NK-92 (cell line): ENCODE measurements around the gene PCDHB10.

Experiments
- DNase-seq: peaks from one replicate; lab custom pipeline; 2025; ENCODE audit not compliant: unreplicated experiment; lab: John Stamatoyannopoulos, UW

PCDHB10 gene

DNA sequence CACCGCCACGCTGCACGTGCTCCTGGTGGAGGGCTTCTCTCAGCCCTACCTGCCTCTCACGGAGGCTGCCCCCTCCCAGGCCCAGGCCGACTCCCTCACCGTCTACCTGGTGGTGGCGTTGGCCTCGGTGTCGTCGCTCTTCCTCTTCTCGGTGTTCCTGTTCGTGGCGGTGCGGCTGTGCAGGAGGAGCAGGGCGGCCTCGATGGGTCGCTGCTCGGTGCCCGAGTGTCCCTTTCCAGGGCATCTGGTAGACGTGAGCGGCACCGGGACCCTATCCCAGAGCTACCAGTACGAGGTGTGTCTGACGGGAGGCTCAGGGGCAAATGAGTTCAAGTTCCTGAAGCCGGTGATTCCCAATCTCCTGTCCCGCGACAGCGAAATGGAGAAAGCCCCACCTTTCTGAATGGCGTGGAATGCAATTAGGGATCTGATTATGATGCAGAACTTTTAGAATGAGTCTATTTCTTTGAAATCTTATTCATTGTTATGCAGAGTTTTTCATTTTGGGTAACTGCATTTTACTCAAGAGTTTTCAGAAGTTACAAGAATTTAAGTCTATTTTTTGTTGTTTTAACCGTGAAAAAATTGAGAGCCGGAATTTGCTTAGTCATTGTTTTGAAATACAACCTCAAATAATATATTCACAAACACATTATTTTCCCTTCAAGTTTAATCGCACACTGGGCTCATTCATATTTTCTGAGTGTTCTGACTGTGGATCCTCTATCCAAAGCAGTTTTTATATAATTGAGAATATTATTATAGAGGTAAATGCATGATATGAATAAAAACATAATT, 44.6 kb downstream of the PCDHB10 start:
- DNase-seq, result no peak

DNA sequence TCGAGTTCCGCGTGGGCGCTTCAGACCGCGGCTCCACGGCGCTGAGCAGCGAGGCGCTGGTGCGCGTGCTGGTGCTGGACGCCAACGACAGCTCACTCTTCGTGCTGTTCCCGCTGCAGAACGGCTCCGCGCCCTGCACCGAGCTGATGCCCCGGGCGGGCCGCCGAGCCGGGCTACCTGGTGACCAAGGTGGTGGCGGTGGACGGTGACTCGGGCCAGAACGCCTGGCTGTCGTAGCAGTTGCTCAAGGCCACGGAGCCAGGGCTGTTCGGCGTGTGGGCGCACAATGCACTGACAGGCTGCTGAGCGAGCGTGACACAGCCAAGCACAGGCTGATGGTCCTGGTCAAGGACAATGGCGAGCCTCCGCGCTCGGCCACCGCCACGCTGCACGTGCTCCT, 49.3 kb downstream of the PCDHB10 start:
- no peak for DNase-seq
